HG03196 (cell line): ENCODE results near the gene COL11A2.

Source experiments
- ATAC-seq: cut with Tn5 transposase; IDR thresholded peaks from one replicate; pipeline ENCODE4 v1.9.1; 2021; ENCODE audit not compliant: unreplicated experiment

Gene COL11A2

GRCh38 chr6:33120001-33120400 lies 72.3 kb downstream of the COL11A2 start:
- ATAC-seq: no peak

GRCh38 chr6:33118525-33119123 lies 73.6 kb downstream of the COL11A2 start:
- no peak for ATAC-seq

GRCh38 chr6:33117811-33118277 lies 74.4 kb downstream of the COL11A2 start:
- no peak for ATAC-seq

GRCh38 chr6:33116841-33117711 lies 75.2 kb downstream of the COL11A2 start:
- ATAC-seq: no peak

GRCh38 chr6:33116417-33116816 lies 75.8 kb downstream of the COL11A2 start:
- no peak for ATAC-seq

- no peak for ATAC-seq
Observed at GRCh38 chr6:33114406-33114805, 77.9 kb downstream of the COL11A2 start.

- no peak for ATAC-seq
Observed at GRCh38 chr6:33113755-33114154, 78.5 kb downstream of the COL11A2 start.
